Measurements from ENCODE around the gene C3orf20. TPM values are rescaled to one million over a fixed set of nuclear protein-coding genes. Genes with fewer than 3 reads are reported as not detected.

C3orf20 gene
- total and polyA plus RNA-seq, 7 experiments from 2014 or later = 0.05 to 0.81 (median 0.29) TPM; not detected in 1

DNA sequence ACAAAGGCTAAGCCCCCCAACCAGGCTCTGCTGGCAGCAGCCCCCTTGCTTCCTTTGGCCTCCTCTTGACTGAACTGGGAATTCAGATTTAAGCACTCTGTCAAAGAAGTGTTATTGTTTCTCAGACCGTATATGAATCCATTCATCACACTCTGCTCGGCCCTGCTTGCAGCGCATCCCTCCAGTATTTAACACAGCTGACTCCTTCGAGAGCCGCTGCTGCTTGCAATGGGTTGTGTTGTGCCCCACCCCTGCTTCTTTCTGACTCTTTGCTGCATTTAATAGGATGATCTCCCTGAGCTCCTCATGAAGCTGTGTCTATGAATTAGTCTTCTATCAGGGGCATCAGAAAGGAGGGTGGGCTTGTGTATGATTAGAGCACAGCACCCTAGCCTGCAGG lies 31.2 kb downstream of the C3orf20 start:
- H3K27me3 ChIP-seq (ENCODE audit: control insufficient read depth in 2 of 2, insufficient read depth in 2 of 2, low read length in 2 of 2) = no peaks in the 10 kb centered on the region
- no peak overlapping the region for H3K4me3 ChIP-seq (ENCODE audit: low read length)
- ATAC-seq (no peak), DNase-seq (no peak)
- no peaks in the 10 kb centered on the region for H3K27me3 Mint-ChIP-seq
- peaks cover 0 to 4% (median 0%) of the 10 kb centered on the region in 11 donors for H3K9me3 Mint-ChIP-seq
- no peak overlapping the region for H3K4me3 Mint-ChIP-seq
- no peaks in the 10 kb centered on the region for H3K4me1 Mint-ChIP-seq
- H3K27ac ChIP-seq (ENCODE audit: low read depth, low read length) = no peak overlapping the region
- H3K27ac Mint-ChIP-seq = no peak overlapping the region
- no peaks in the 10 kb centered on the region for H3K4me1 ChIP-seq (ENCODE audit: control insufficient read depth in 2 of 2, insufficient read depth in 2 of 2, low read length in 2 of 2)
- intact Hi-C loops (cut with micrococcal nuclease) = no loop called here
- CTCF ChIA-PET = no interaction called here
- H3K36me3 Mint-ChIP-seq = peaks cover 0 to 45% (median 10%) of the 10 kb centered on the region in 5 donors
- POLR2A ChIA-PET = no interaction called here
- H3K36me3 ChIP-seq (ENCODE audit: control insufficient read depth in 2 of 3, insufficient read depth in 3 of 3, low read length in 3 of 3) = no peaks in the 10 kb centered on the region
- H3K9me3 ChIP-seq (ENCODE audit: control insufficient read depth in 2 of 3, low read length in 3 of 3) = no peaks in the 10 kb centered on the region

- Mint-ChIP-seq H3K36me3 (peaks cover 4 to 34% (median 20%) of the 10 kb centered on the region in 5 donors), H3K4me3 (no peak overlapping the region), H3K9me3 (peaks cover 0 to 19% (median 10%) of the 10 kb centered on the region in 11 donors), H3K27ac (no peak overlapping the region), H3K4me1 (no peaks in the 10 kb centered on the region), H3K27me3 (peaks cover 0 to 8% (median 0%) of the 10 kb centered on the region in 5 donors)
- POLR2A ChIA-PET = no interaction called here
- ATAC-seq = no peak
- Histone ChIP-seq H3K4me1 (ENCODE audit: control insufficient read depth in 2 of 2, insufficient read depth in 2 of 2, low read length in 2 of 2) (no peaks in the 10 kb centered on the region), H3K27ac (ENCODE audit: low read depth, low read length) (no peak overlapping the region), H3K27me3 (ENCODE audit: control insufficient read depth in 2 of 2, insufficient read depth in 2 of 2, low read length in 2 of 2) (no peaks in the 10 kb centered on the region), H3K4me3 (ENCODE audit: low read length) (no peak overlapping the region), H3K9me3 (ENCODE audit: control insufficient read depth in 2 of 3, low read length in 3 of 3) (peaks cover 0 to 6% (median 0%) of the 10 kb centered on the region in 3 experiments), H3K36me3 (ENCODE audit: control insufficient read depth in 2 of 3, insufficient read depth in 3 of 3, low read length in 3 of 3) (no peaks in the 10 kb centered on the region)
- intact Hi-C loops (cut with micrococcal nuclease) = no loop called here
- CTCF ChIA-PET = no interaction called here
- no peak for DNase-seq
These were observed 41.6 kb downstream of the C3orf20 start for GRCh38 chr3:14716591-14716990.

DNA sequence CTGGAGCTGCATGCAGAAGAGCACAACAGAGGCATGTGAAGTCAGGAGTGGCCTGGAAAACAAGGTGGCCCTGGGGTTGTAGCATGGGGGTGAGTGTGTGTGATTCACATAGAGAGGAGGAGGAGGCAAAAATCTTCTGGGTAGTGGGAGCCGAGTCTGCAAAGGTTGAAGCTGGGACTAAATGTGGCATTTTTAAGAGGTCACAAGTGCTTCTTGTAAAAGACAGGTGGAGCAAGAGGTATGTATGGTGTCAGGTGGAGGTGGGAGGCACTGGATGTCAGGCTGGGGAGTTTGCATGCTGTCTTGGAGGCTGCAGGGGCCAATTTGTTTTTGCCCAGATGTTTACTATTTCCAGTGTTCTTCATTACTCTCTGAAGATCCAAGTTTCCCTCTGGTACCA lies 42.4 kb downstream of the C3orf20 start:
- Histone ChIP-seq H3K4me1 (ENCODE audit: control insufficient read depth in 2 of 2, insufficient read depth in 2 of 2, low read length in 2 of 2) (no peaks in the 10 kb centered on the region), H3K9me3 (ENCODE audit: control insufficient read depth in 2 of 3, low read length in 3 of 3) (peaks cover 0 to 6% (median 0%) of the 10 kb centered on the region in 3 experiments), H3K36me3 (ENCODE audit: control insufficient read depth in 2 of 3, insufficient read depth in 3 of 3, low read length in 3 of 3) (no peaks in the 10 kb centered on the region), H3K4me3 (ENCODE audit: low read length) (no peak overlapping the region), H3K27ac (ENCODE audit: low read depth, low read length) (no peak overlapping the region), H3K27me3 (ENCODE audit: control insufficient read depth in 2 of 2, insufficient read depth in 2 of 2, low read length in 2 of 2) (no peaks in the 10 kb centered on the region)
- peaks cover 0 to 35% (median 20%) of the 10 kb centered on the region in 5 donors for H3K36me3 Mint-ChIP-seq
- no peak overlapping the region for H3K4me3 Mint-ChIP-seq
- ChIA-PET POLR2A (no interaction called here), CTCF (no interaction called here)
- no peak overlapping the region for H3K27ac Mint-ChIP-seq
- no peak for DNase-seq
- H3K9me3 Mint-ChIP-seq = peaks cover 0 to 14% (median 8%) of the 10 kb centered on the region in 11 donors
- no peak for ATAC-seq
- H3K4me1 Mint-ChIP-seq = no peaks in the 10 kb centered on the region
- intact Hi-C loops (cut with micrococcal nuclease) = no loop called here
- peaks cover 0 to 8% (median 0%) of the 10 kb centered on the region in 5 donors for H3K27me3 Mint-ChIP-seq

DNA sequence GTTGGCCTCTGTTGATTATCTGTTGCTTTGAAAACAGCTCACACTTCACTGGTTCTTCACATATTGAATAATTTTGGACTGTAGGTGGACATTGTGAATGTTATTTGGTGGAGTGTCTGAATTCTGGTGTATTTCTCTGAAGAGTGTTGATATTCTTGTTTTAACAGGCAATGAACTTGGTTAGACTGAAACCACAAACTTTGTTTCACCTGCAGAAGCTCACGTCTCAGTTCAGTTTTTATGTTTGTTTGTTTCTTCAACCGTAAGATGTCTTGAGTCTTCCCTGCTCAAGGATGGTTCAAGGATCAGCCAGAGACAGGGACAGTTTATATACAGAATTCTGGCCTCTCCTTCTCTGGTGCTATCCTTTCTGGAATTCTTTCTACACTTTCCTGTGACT lies 43.6 kb downstream of the C3orf20 start:
- POLR2A ChIA-PET = no interaction called here

GRCh38 chr3:14719006-14719405 lies 44.1 kb downstream of the C3orf20 start:
- H3K4me3 Mint-ChIP-seq = no peak overlapping the region
- intact Hi-C loops (cut with micrococcal nuclease) = no loop called here
- ChIA-PET CTCF (no interaction called here), POLR2A (interaction anchor here (0.6 kb wide), 1 partner anchor 14 kb away, joined by 4 read pairs; no protein-coding TSS in a partner anchor)
- ATAC-seq = no peak
- no peak overlapping the region for H3K27ac Mint-ChIP-seq
- H3K9me3 Mint-ChIP-seq = peaks cover 0 to 2% (median 0%) of the 10 kb centered on the region in 11 donors
- H3K36me3 Mint-ChIP-seq = peaks cover 0 to 25% (median 6%) of the 10 kb centered on the region in 5 donors
- H3K27me3 Mint-ChIP-seq = peaks cover 0 to 8% (median 0%) of the 10 kb centered on the region in 5 donors
- no peaks in the 10 kb centered on the region for H3K4me1 ChIP-seq (ENCODE audit: control insufficient read depth in 2 of 2, insufficient read depth in 2 of 2, low read length in 2 of 2)
- no peaks in the 10 kb centered on the region for H3K27me3 ChIP-seq (ENCODE audit: control insufficient read depth in 2 of 2, insufficient read depth in 2 of 2, low read length in 2 of 2)
- no peaks in the 10 kb centered on the region for H3K9me3 ChIP-seq (ENCODE audit: control insufficient read depth in 2 of 3, low read length in 3 of 3)
- no peak overlapping the region for H3K27ac ChIP-seq (ENCODE audit: low read depth, low read length)
- DNase-seq = no peak
- no peaks in the 10 kb centered on the region for H3K36me3 ChIP-seq (ENCODE audit: control insufficient read depth in 2 of 3, insufficient read depth in 3 of 3, low read length in 3 of 3)
- H3K4me1 Mint-ChIP-seq = no peaks in the 10 kb centered on the region
- no peak overlapping the region for H3K4me3 ChIP-seq (ENCODE audit: low read length)

More for the DNA sequence above, 43.6 kb downstream of the C3orf20 start:
- Mint-ChIP-seq H3K27me3 (peaks cover 0 to 8% (median 0%) of the 10 kb centered on the region in 5 donors), H3K27ac (no peak overlapping the region), H3K36me3 (peaks cover 0 to 27% (median 8%) of the 10 kb centered on the region in 5 donors), H3K9me3 (peaks cover 0 to 4% (median 0%) of the 10 kb centered on the region in 11 donors), H3K4me1 (no peaks in the 10 kb centered on the region), H3K4me3 (no peak overlapping the region)
- intact Hi-C loops (cut with micrococcal nuclease) = no loop called here
- Histone ChIP-seq H3K4me1 (ENCODE audit: control insufficient read depth in 2 of 2, insufficient read depth in 2 of 2, low read length in 2 of 2) (no peaks in the 10 kb centered on the region), H3K27me3 (ENCODE audit: control insufficient read depth in 2 of 2, insufficient read depth in 2 of 2, low read length in 2 of 2) (no peaks in the 10 kb centered on the region), H3K9me3 (ENCODE audit: control insufficient read depth in 2 of 3, low read length in 3 of 3) (peaks cover 0 to under 1% (median 0%) of the 10 kb centered on the region in 3 experiments), H3K4me3 (ENCODE audit: low read length) (no peak overlapping the region), H3K27ac (ENCODE audit: low read depth, low read length) (no peak overlapping the region), H3K36me3 (ENCODE audit: control insufficient read depth in 2 of 3, insufficient read depth in 3 of 3, low read length in 3 of 3) (no peaks in the 10 kb centered on the region)
- CTCF ChIA-PET = no interaction called here
- no peak for DNase-seq
- ATAC-seq = no peak

DNA sequence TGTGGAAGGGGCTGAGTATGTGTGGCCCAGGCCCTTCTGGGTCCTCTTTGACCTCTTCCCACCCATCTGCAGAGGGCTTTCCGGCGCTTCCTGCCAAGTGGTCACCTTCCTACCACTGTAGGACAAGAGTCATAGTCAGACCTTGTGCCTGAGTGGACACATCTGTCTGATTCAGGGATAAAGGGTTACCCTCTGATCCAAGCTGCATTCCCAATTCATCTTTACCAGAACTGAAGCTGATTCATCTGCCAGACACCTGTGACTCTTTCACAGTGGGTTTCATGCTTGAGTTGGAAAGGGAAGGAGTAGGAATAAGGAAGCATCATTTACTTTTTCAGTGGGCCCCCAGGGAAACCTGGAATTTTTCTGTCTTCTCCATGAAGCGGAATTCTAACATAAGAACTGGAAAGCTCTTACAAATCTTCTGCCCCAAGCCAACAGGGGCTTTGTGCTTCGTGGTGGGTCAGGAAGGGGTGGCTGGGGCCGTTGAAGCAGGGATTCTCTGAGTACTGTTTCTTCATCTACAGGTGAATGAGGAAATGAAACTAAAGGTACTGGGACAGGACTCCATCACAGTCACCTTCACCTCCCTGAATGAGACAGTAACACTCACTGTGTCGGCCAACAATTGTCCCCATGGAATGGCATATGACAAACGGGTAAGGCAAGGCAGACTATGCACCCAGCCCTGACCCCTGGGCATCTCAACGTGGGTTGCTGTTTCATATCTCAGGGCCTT lies 46.4 kb downstream of the C3orf20 start:
- Mint-ChIP-seq H3K9me3 (no peaks in the 10 kb centered on the region), H3K27ac (no peak overlapping the region), H3K36me3 (peaks cover 0 to 16% (median 6%) of the 10 kb centered on the region in 5 donors), H3K4me1 (no peaks in the 10 kb centered on the region), H3K4me3 (no peak overlapping the region), H3K27me3 (peaks cover 0 to 8% (median 0%) of the 10 kb centered on the region in 5 donors)
- Histone ChIP-seq H3K27me3 (ENCODE audit: control insufficient read depth in 2 of 2, insufficient read depth in 2 of 2, low read length in 2 of 2) (no peaks in the 10 kb centered on the region), H3K4me1 (ENCODE audit: control insufficient read depth in 2 of 2, insufficient read depth in 2 of 2, low read length in 2 of 2) (no peaks in the 10 kb centered on the region), H3K4me3 (ENCODE audit: low read length) (no peak overlapping the region), H3K9me3 (ENCODE audit: control insufficient read depth in 2 of 3, low read length in 3 of 3) (no peaks in the 10 kb centered on the region), H3K36me3 (ENCODE audit: control insufficient read depth in 2 of 3, insufficient read depth in 3 of 3, low read length in 3 of 3) (no peaks in the 10 kb centered on the region), H3K27ac (ENCODE audit: low read depth, low read length) (no peak overlapping the region)
- ChIA-PET CTCF (no interaction called here), POLR2A (no interaction called here)
- DNase-seq (no peak), ATAC-seq (no peak)
- intact Hi-C loops (cut with micrococcal nuclease) = no loop called here

DNA sequence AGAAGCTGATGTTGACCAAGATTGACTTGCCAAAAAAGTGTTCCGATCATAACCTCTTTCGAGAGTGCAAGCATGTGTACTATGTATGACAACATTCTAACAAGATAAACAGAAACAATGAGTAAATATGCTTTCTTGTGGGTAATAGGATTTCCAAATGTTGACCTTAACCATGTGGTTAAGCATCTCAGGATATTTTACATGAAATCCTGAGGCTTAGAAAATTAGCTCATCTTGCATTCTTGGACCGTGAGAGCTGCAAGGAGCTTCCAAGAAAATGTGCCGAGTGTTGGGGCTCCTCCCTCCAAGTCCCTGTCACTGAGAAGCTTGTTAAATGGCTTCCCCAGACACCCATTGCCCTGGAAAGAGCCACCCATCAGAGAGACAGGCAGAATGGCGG lies 50.1 kb downstream of the C3orf20 start:
- no peaks in the 10 kb centered on the region for H3K9me3 Mint-ChIP-seq

More for the DNA sequence above, 50.1 kb downstream of the C3orf20 start:
- POLR2A ChIA-PET = no interaction called here
- peaks cover 0 to 26% (median 6%) of the 10 kb centered on the region in 5 donors for H3K36me3 Mint-ChIP-seq
- Histone ChIP-seq H3K27me3 (ENCODE audit: control insufficient read depth in 2 of 2, insufficient read depth in 2 of 2, low read length in 2 of 2) (no peaks in the 10 kb centered on the region), H3K9me3 (ENCODE audit: control insufficient read depth in 2 of 3, low read length in 3 of 3) (no peaks in the 10 kb centered on the region), H3K4me3 (ENCODE audit: low read length) (no peak overlapping the region), H3K36me3 (ENCODE audit: control insufficient read depth in 2 of 3, insufficient read depth in 3 of 3, low read length in 3 of 3) (no peaks in the 10 kb centered on the region), H3K4me1 (ENCODE audit: control insufficient read depth in 2 of 2, insufficient read depth in 2 of 2, low read length in 2 of 2) (no peaks in the 10 kb centered on the region), H3K27ac (ENCODE audit: low read depth, low read length) (no peak overlapping the region)
- H3K27ac Mint-ChIP-seq = no peak overlapping the region
- ATAC-seq (no peak), DNase-seq (no peak)
- CTCF ChIA-PET = no interaction called here
- no peaks in the 10 kb centered on the region for H3K27me3 Mint-ChIP-seq
- H3K4me1 Mint-ChIP-seq = no peaks in the 10 kb centered on the region
- intact Hi-C loops (cut with micrococcal nuclease) = no loop called here
- H3K4me3 Mint-ChIP-seq = no peak overlapping the region

Measured in naive thymus-derived CD4-positive, alpha-beta T cell (primary cell).